NT2/D1 (cell line): ENCODE results near the gene CPEB3.

Experiments
- YY1 ChIP-seq: IDR thresholded peaks from 2 replicates; pipeline ENCODE4 v1.6.1; 2011; ENCODE audit not compliant: insufficient read length, insufficient read depth
- ZNF274 ChIP-seq: IDR thresholded peaks from 2 replicates; pipeline ENCODE4 v1.6.1; 2011; ENCODE audit warnings: mild to moderate bottlenecking, low read depth, low read length

DNA sequence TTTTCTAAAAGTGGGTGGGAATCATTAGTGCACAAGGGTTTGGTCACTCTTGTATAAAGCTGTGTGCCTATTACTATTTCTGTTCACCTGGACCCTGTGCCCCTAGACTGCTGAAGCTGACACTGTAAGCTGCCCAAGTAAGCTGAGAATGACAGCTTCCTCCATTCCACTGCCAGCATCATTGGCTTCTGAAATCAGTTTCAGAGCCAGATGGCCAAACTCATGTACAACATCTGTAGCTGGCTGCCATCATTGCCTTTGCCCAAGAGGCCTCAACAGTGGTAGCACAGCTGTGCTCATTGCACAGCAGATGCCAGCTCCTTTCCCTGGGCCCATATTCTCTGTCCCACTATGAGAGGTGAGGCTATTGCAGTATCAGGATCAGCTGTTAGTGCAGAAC, 165.7 kb downstream of the CPEB3 start:
- TF ChIP-seq YY1 (no peak), ZNF274 (no peak)
